SIG-M5 (cell line): ENCODE results near the gene PIK3C2B.
"Not testable (repeated sequence)": the region's sequence is repeated elsewhere in the genome, so short reads cannot be mapped to it uniquely, and the experiment has no call there.

Source experiments
- DNase-seq: peaks from one replicate; lab custom pipeline; 2025; lab: John Stamatoyannopoulos, UW

The PIK3C2B gene

DNA sequence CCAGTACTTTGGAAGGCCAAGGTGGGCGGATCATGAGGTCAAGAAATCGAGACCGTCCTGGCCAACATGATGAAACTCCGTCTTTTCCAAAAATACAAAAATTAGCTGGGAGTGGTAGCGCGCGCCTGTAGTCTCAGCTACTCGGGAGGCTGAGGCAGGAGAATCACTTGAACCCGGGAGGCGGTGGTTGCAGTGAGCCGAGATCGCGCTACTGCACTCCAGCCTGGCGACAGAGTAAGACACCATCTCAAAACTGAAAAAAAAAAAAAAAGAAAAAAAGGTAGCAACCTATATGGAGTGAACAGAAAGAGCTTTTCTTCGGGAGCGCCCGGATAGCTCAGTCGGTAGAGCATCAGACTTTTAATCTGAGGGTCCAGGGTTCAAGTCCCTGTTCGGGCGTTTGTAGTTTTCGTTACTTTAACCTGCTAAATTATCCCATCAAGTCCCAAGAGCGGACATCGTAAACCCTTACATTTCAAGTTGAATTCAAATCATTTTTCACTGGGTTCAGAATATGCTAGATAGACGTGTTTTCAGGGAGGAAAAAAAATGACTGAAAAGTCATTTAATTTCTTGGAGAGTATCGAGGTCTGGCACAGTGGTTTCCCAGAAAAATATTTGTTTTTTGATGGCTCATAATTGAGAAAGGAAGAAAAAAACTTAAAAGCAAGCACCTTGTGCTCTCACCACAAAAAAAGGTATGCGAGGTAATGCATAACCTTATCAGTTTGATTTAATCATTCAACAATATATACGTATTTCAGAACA is 11.8 kb upstream of the PIK3C2B start:
- DNase-seq = peak; percentile 57

DNA sequence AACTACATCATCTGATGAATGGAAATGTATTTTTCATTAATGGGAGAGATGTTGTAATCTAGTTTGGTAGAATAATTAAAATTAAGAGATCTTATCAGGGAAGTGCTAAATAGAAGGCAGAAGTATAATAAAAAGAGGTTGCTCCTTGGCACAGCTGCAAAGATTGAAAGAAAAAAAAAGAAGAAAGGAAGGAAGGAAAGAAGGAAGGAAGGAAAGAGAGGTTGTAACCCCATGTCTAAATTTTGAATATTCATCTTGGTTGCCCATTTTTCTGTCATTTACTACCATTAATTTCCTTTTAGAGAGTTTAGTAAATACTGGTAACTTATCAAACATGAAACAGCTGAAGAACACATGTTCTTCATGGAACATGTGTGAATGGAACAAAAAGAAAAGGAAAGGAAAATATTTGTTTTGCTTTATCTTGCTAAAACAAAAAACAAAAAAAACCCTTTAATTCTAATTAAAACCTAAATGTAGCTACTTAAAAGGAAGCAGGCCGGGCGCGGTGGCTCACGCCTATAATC is 11.1 kb upstream of the PIK3C2B start:
- no peak for DNase-seq

DNA sequence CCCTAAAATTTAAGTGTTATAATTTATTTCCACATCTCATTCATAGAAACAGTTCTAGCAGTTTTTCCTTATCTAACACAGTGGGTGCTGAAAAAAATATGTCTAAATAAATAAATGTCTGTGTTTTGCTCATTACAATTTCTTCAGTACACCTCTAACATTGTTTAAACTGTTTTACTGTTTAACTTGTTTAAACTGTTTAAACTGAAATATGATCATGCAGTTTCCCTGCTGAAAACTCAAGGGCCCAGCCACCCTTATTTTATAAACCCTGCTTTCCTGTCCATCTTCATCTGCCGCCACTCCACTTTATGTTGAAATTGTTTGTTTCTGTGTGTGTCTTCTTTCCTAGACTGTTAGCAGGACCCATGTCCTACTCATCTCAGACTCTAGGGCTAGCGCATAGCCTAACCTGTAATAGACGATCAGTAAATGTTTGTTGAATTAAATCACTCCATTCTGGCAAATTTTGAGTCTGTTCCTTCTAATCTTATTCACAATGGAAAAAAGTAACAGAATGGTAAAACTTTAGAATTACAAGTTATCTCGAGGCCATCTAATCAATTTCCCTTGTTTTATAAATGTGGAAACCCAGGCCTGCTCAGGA is 9.4 kb upstream of the PIK3C2B start:
- DNase-seq = no peak

DNA sequence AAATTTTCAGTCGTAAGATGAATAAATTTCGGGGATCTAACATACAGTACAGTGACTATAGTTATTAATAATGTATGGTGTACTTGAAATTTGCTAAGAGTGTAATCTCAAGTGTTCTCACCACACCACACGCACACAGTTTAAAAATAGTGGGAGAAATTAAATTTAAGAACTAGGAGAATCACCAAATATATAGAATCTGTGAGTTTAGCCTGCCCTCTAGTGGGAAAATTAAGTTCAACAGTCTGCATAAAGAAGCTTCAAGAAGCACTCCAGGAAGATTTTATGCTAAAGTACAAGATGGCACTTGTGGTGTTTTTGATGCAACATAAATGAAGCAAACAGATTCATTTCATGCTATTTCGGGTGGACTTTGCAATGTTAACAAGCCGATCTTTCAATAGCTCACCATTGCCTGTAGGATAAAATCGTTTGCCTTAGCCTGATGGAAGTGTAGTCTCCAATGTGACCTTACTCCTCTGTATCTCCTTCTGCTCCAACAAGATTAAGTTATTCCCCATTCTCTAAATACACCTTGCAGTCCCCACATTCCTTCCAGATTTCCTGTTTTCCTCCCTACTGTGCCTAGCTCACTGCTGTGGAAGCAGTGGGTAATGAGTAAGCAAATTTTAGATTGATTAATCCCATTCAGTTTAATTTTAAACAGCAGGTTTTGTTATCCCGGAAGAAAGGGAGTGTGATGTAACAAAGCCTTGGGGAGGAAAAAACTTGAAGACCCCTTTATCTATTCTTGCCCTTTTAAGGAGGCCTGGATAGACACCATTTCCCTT is 8.7 kb upstream of the PIK3C2B start:
- no peak for DNase-seq

DNA sequence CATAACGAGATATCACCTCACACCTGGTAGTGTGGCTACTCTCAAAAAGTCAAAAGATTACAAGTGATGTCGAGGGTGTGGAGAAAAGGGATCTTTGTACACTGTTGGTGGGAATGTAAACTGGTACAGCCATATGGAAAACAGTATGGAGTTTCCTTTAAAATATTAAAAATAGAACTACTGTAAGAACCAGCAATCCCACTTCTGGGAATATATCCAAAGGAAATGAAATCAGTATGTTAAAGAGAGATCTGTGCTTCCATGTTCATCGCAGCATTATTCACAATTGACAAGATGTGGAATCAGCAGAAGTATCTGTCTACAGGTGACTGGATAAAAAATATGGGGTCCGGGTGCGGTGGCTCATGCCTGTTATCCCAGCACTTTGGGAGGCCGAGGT is 7.6 kb upstream of the PIK3C2B start:
- no peak for DNase-seq

DNA sequence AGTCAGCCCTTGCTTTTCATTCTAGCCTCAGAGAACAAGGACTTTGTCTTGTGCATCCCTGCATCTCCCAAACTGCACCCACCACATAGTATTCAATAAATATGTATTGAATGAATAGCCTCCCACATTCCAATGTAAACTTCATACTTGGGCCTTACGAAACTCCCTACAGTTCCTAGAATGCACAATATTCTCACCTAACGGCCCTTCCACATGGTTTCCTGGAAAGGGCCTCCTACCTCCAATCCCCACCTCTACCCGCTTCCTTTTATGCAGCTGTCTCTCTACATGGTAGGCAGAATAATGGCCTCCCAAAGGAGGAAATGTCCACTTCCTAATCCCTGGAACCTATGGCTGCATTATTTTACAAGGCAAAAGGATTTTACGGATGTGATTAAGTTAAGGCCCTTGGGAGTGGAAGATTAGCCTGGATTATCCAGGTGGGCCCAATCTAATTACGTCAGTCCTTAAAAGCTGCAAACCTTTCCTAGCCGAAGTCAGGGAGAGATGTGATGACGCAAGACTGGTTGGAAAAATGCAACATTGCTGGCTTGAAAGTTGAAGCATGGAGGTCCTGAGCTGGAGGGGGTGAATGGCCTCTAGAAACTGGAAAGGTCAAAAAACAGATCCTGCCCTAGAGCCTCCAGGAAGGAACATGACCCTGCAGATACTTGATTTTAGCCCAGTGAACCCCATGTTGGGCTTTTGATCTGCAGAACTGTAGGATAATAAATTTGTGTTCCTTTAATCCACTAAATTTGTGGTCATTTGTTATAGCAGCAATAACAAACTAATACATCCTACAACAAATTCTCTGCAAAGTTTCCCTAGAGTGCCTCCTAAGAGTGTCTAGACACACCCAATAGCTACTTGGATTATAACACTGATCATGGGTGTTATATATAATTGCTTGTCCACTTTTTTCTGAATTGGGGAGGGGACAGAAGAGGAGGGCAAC is 5.2 kb upstream of the PIK3C2B start:
- DNase-seq = no peak

DNA sequence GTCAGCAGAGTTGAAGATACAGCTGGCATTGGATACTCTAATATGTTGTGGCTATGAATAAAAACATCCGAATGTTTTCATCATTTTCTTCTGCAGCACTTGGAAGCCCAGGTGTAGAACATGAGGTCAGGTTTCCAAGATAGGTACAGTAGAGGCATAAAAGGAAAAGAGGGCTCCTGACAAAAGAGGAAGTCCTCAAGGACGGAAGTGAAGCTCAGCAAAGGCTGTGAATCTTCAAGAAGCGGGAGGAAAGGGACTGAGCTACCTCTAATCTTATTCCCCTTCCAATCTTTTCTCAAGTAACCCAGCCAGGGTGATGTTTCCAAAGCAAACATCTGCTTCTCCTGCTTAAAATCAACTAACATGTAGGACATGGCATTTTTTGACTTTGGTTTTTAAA is 4.4 kb upstream of the PIK3C2B start:
- no peak for DNase-seq

DNA sequence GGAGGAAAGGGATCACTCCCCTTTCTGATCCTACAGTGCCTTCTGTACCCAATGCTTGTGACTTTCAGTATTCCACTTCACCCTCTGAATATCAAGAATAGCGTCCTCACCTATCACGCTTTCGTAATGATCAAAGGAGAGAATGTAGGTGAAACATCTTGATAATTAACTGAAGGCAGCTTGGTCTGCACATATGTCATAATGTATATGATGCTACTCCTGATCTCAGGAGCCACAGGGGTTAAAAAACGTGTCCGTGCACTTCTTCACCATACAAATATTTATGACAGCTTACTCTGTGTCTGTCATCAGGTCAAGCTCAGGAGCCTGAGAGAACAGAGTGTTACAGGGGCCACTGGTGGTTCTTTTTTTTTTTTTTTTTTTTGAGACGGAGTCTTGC is 1.2 kb upstream of the PIK3C2B start:
- DNase-seq = no peak

DNA sequence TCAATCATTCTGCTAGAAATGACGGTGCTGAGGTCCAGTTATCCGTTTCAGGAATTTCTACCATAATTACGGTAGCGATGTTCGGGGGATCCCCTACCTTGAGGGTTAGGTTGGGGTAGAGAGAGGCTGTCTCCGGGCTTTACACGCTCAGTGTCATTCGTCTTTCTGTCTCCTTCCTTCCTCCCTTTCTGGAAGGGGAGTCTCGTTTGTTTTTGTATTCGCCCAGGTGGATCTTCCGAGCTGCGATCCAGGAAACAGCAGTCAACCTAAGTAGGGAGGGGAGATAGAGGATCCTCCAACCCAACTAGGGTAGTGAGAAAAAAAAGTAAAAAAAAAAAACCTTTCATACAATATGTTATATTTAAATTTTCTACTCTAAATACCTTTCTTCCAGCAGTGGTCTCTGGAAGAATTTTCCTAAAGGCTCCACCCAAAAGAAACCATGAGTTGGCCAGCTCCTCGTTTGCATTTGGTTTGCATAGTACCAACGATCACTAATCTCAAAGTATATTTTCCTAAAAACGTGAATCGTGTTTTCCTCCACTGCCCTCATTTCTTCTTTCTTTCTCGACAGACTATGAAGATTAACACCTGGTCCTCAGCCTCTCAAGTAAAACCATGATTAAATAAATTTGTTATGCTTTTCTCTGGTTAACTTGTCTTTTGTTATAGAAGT is 611 bp upstream of the PIK3C2B start:
- DNase-seq = no peak

DNA sequence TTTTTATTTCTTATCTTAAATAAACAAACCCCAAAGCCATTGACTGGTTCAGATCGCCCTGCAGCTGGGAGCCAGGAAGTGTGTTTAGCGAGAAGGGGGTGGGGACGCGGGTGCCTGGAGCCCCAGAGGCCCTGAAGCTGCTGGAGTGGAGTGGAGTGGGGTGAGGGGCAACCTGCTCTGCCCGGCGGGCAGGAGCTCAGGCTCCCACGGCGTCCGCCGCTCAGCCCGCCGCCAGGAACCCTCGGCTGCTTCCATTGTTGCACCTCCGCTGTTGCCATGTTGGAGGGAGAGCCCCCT is 673 bp downstream of the PIK3C2B start:
- no peak for DNase-seq

DNA sequence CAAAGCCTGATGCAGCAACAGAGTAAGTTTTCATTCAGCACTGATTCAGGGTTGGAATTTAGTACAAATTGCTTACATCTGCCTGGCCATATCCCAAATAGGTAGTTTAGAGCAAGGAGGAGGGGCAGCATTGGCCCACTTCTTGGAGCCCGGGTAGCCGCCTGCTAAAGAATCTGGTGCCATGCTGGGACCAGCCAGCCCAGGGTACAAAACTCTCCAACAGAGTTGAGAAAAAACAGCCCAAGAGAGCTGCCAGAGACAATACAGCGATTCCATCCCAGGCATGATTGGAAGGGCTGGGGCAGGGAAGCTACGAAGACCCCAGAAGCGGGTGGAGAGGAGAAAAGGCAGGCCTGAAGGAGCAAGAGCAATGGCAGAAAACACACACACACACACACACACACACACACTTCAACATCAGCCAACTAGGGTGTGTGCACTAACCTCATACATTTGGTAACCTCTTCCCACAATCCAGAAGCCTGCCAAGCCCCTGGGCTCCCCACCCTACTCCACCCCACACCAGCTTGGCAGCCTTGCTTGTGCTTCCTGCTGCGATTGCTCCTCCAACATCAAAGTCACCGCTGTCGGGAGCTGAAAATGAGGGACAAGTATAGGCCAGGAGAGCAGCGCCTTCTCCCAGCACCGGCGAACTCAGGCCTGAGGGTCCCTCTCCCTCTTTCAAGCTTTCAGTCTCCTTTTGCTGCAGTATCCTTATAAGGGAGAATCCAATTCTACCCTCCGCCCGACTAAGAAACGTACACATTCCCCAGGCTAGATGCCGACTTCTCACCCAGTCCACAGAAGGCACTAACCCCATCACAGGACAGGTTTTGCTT is 1.2 kb downstream of the PIK3C2B start:
- DNase-seq = no peak

DNA sequence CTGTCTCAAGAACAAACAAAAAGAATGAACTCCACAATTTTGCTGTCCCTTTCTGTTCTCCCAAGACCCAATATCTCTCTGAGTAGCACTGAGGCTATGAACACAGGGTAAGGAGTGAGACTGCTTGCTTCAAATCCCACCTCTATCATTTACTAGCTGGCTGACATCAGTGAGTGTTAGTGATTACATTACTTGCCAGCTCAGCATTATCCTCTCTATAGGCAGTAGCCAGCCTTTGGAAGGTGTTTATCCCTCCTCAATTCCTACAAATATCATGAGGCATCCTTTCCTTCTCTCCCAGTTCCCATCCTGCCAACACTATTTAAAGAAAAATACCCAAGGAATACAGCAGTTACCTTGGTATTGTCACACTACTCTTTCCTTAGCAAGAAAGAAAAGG is 3.0 kb downstream of the PIK3C2B start:
- DNase-seq = no peak

DNA sequence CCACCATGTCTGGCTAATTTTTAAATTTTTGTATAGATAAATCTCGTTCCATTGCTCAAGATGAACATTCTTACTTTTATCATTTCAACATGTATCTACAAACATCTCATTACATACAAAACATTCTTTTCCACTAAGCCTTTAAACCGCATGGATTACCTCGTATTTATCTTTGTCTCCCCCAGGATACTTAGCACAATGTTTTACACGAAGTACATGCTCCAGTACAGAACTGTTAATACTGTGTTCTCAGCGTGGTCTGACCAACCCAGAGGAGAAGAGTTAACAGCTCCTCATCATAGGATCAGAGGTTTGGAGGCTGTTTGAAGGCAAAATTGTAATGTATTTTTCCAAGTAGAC is 7.4 kb downstream of the PIK3C2B start:
- no peak for DNase-seq

DNA sequence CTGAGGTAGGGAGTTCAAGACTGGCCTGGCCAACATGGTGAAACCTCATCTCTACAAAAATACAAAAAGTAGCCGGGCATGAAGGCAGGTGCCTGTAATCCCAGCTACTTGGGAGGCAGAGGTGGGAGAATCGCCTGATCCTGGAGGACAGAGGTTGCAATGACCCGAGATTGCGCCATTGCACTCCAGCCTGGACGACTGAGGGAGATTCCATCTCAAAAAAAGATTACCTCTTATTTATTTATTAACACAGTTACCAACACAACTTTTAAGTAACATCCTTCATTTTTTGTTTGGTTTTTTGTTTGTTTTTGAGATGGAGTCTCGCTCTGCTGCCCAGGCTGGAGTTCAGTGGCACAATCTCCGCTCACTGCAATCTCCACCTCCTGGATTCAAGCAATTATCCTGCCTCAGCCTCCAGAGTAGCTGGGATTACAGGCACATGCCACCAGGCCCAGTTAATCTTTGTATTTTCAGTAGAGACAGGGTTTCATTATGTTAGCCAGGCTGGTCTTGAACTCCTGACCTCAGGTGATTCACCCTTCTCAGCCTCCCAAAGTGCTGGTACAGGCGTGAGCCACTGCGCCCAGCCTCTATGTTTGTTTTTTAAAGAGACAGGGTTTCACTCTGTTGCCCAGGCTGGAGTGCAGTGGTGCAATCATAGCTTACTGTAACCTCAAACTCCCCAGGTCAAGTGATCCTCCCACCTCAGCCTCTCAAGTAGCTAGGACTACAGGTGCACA is 7.9 kb downstream of the PIK3C2B start:
- not testable (repeated sequence) for DNase-seq

DNA sequence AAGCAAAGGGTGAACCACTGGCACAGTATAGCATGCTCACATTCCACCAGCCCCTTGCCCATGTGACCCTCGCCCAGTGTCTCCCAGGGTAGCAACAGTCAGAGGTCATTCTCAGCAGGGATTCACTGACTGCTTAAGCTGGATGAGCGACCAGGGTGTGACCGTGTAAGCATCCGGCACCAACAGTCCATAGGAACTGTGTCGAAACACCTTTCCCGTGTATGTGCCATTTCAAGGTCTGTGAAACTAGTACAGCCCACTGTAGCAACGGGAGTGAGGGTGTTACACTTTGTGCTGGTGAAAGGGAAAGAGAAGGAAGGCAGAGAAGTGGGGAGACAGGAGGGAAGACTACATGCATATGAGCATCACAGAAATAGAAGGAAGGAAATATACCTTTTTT is 10.8 kb downstream of the PIK3C2B start:
- no peak for DNase-seq

DNA sequence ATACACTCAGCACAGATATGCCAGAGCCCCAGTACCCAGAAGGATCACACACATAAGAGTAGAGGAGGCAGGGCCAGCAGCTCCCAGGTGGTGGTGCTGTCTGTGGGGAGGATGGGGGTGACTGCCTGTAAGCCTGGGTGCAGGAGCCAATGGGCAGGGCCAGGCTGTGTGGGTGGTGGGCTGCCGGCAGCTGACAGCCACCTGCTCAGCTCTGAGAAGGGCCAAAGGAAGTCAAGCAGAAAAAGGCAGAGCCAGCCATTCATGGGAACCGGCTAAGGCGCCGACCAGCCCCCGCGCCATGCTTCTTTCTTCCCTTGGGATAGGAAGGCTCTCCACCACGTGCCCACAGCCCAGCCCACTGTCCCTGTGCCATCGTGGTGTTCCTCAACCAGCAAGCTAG is 14.1 kb downstream of the PIK3C2B start:
- DNase-seq = no peak

DNA sequence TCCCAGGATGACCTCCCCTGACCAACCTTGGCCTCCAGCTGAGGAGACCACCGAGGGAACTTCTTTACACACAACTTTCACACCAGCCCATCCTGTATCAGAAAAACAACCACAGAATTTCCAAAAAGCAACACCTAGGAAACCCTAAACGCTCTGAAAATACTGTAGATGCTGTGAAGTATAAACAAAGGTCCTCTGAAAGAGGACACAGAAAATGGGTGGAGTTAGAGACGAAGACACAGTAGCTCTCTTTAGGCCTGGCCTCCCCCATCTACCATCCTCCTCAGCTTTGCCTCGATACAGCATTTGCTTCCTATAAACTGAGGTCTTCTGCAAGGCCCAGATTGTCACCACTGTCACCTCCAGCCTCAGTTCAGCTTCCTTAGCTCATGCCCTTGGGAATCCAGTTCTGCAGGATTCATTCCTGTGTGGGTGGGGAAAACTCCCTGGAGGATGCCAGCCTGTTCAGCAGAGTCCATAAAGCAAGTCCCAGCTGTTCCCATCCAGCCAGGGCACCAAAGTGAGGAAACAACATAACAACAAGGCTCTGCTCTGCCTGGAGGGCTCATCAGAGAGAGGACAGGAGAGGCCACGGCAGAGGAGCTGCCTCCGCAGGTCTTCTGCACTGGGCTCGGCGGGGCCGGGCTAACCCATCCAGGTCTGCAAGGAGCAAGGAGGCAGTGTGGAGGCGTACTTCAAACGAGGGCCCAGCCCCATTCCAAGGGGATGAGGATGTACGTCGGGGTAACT is 15.0 kb downstream of the PIK3C2B start:
- DNase-seq = no peak

DNA sequence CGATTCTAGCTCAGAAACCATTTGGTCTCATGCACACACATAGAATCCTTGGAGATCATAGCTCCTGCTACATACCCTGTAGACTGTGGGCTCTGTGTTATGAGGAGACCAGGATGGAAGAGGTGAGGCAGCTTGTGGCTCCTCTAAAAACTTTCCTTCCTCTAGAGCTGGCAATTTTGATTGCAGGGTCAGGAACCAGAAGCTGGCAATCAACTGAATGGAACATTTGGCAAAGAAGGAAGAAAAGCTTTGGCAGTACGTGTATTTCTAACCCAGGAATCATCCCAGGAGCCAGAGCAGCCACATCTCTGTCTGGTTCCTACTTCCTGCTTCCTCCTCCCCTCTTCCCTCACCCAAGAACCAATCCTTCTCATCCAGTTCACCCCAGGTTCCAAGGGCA is 15.7 kb downstream of the PIK3C2B start:
- no peak for DNase-seq
